CD14-positive monocyte (primary cell): ENCODE results near the gene NFXL1. TPM values are rescaled to one million over a fixed set of nuclear protein-coding genes. Genes with fewer than 3 reads are reported as not detected.

Experiments used
- DNase-seq, 3 donors: peaks; one replicate each; pipeline ENCODE4 v3.0.0-alpha.2; 2011 to 2022
- H2AFZ ChIP-seq: 2 replicates; pipeline ENCODE4 v1.6.0; 2012; ENCODE audit warnings: mild to moderate bottlenecking, low read depth, low read length, inconsistent platforms; ENCODE audit not compliant: insufficient read depth, poor library complexity, severe bottlenecking
- H3K27ac ChIP-seq, 2 donors: 1 replicate in 1 of 2; 2 replicates in 1 of 2; pipeline ENCODE4 v1.5.1; 2012 to 2013; ENCODE audit warnings: low read length in 2 of 2, control low read depth in 1 of 2, inconsistent platforms in 1 of 2, low read depth in 1 of 2, mild to moderate bottlenecking in 1 of 2
- H3K27me3 ChIP-seq, 2 donors: one replicate each; pipeline versions ENCODE4 v1.6.0 to v1.6.1; 2011 to 2013; ENCODE audit warnings: low read length in 2 of 2; ENCODE audit not compliant: control insufficient read depth in 2 of 2, insufficient read depth in 2 of 2
- H3K36me3 ChIP-seq, 2 donors: replicated peaks in 1 of 2; 1 replicate in 1 of 2; 2 replicates in 1 of 2; pipeline versions ENCODE4 v1.5.1 to v1.6.1; 2012 to 2013; ENCODE audit warnings: low read length in 2 of 2, control low read depth in 1 of 2, inconsistent platforms in 1 of 2, mild to moderate bottlenecking in 1 of 2; ENCODE audit not compliant: insufficient read depth in 2 of 2, control insufficient read depth in 1 of 2
- H3K4me1 ChIP-seq, 2 donors: 1 replicate in 1 of 2; 2 replicates in 1 of 2; pipeline versions ENCODE4 v1.5.1 to v1.6.1; 2012 to 2013; ENCODE audit warnings: low read length in 2 of 2, control low read depth in 1 of 2, inconsistent platforms in 1 of 2, mild to moderate bottlenecking in 1 of 2, moderate library complexity in 1 of 2; ENCODE audit not compliant: insufficient read depth in 2 of 2, control insufficient read depth in 1 of 2
- H3K4me2 ChIP-seq: replicated peaks from 2 replicates; pipeline ENCODE3; 2012; ENCODE audit warnings: low read length, moderate library complexity, mild to moderate bottlenecking; ENCODE audit not compliant: poor library complexity, severe bottlenecking; ENCODE audit errors: extremely low read depth
- H3K4me3 ChIP-seq, 3 experiments: fragments of 200-600 bp in 1 of 3; sonication (generic) in 1 of 3; replicated peaks in 1 of 3; 1 replicate in 2 of 3; 2 replicates in 1 of 3; pipeline ENCODE4 v1.5.1; 2011 to 2013; ENCODE audit warnings: low read length in 3 of 3, mild to moderate bottlenecking in 3 of 3, control low read depth in 2 of 3, low read depth in 2 of 3, inconsistent platforms in 1 of 3, moderate library complexity in 1 of 3
- H3K79me2 ChIP-seq: 2 replicates; pipeline ENCODE4 v1.6.0; 2012; ENCODE audit warnings: mild to moderate bottlenecking, control low read depth, inconsistent platforms, low read length, moderate library complexity; ENCODE audit not compliant: insufficient read depth
- H3K9ac ChIP-seq: 2 replicates; pipeline ENCODE4 v1.6.0; 2017; ENCODE audit warnings: low read length, mild to moderate bottlenecking; ENCODE audit not compliant: insufficient read depth, poor library complexity, severe bottlenecking
- H3K9me3 ChIP-seq, 2 donors: replicated peaks in 1 of 2; 1 replicate in 1 of 2; 2 replicates in 1 of 2; pipeline versions ENCODE4 v1.5.1 to v1.6.1; 2012 to 2013; ENCODE audit warnings: low read length in 2 of 2, control low read depth in 1 of 2; ENCODE audit not compliant: control insufficient read depth in 1 of 2, insufficient read depth in 1 of 2
- H4K20me1 ChIP-seq: 2 replicates; pipeline ENCODE4 v1.6.0; 2012; ENCODE audit warnings: mild to moderate bottlenecking, low read length, control low read depth, moderate library complexity; ENCODE audit not compliant: insufficient read depth
- H3K27ac Mint-ChIP-seq, 7 donors: one replicate each; pipeline ENCODE4 v1.8.0; 2020; ENCODE audit warnings: mild to moderate bottlenecking in 7 of 7, mixed read lengths in 7 of 7, moderate library complexity in 6 of 7, inconsistent platforms in 2 of 7
- H3K27me3 Mint-ChIP-seq, 3 donors: one replicate each; pipeline ENCODE4 v1.8.0; 2021 to 2022; ENCODE audit warnings: low read depth in 3 of 3, mild to moderate bottlenecking in 3 of 3, mixed read lengths in 3 of 3, moderate library complexity in 3 of 3, inconsistent platforms in 1 of 3
- H3K36me3 Mint-ChIP-seq, 2 donors: one replicate each; pipeline ENCODE4 v1.8.0; 2020; ENCODE audit warnings: mixed read lengths in 2 of 2, inconsistent platforms in 1 of 2, mild to moderate bottlenecking in 1 of 2
- H3K4me1 Mint-ChIP-seq: one replicate; pipeline ENCODE4 v1.8.0; 2020; ENCODE audit warnings: mild to moderate bottlenecking, mixed read lengths
- H3K4me3 Mint-ChIP-seq, 2 donors: one replicate each; pipeline ENCODE4 v1.8.0; 2020; ENCODE audit warnings: mild to moderate bottlenecking in 2 of 2, mixed read lengths in 2 of 2, moderate library complexity in 1 of 2
- H3K9me3 Mint-ChIP-seq, 7 donors: one replicate each; pipeline ENCODE4 v1.8.0; 2020 to 2022; ENCODE audit warnings: mixed read lengths in 7 of 7, mild to moderate bottlenecking in 6 of 7, moderate library complexity in 6 of 7, inconsistent platforms in 2 of 7
- WGBS: methylation state at CpG from one replicate; pipeline ENCODE4 v1.1.5; 2013; ENCODE audit warnings: missing lambda C conversion rate; ENCODE audit not compliant: insufficient coverage; 5-methylcytosine and 5-hydroxymethylcytosine counted together
- intact Hi-C, 2 donors: fragments of 100-400 bp; cut with micrococcal nuclease; formaldehyde crosslinking; loops; one replicate each; pipeline versions ENCODE4 v1.15.0 to v1.15.1; 2023
- polyA plus RNA-seq, 3 donors: library from polyadenylated mRNA; depleted of rRNA in 1 of 3; unstranded in 2 of 3; stranded (reverse) in 1 of 3; fragments of 300-500 nt in 2 of 3; fragments of >200 nt in 1 of 3; fragmentation: Illumina TruSeq in 2 of 3; gene quantifications; 1 replicate in 2 of 3; 2 replicates in 1 of 3; pipeline ENCODE4 v1.2.3, GENCODE V29; 2012 to 2021
- TF ChIP-seq, protein P1 (sequence below): fragments of 200-600 bp; IDR thresholded peaks from one replicate; pipeline ENCODE4 v1.8.0; 2022; ENCODE audit warnings: antibody characterized with exemption, mild to moderate bottlenecking

Gene NFXL1
- polyA plus RNA-seq, 3 donors, result 3.6 to 26.2 (median 10.6) TPM

DNA sequence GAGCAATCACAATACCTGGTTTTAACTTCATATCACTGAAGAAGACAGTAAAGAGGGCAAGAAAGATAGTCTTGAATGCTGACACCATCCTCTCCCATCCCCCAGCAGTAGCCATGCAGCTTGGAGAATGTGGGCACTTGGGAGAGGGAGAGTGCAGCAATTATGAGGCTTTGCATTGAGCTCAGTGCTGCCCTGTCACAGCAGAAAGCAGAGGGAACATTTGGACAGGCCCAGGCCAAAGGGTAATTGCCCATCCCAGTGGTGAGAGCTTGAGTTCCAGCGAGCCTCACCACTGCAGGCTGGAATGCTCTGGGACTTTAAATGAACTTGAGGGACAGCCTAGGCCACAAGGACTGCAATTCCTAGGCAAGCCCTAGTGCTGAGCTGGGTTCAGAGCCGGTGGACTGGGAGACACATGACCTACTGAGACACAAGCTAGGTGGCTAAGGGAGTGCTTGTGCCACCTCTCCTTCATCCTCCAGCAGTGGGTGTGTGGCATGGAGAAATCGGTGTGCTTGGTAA is 112.8 kb downstream of the NFXL1 start:
- Histone ChIP-seq H3K27ac (no peak overlapping the region), H3K27me3 (no peaks in the 10 kb centered on the region), H4K20me1 (no peaks in the 10 kb centered on the region), H3K4me3 (no peak overlapping the region), H2AFZ (no peak overlapping the region), H3K36me3 (no peaks in the 10 kb centered on the region), H3K4me2 (no peak overlapping the region), H3K79me2 (no peaks in the 10 kb centered on the region), H3K4me1 (no peaks in the 10 kb centered on the region), H3K9me3 (no peaks in the 10 kb centered on the region), H3K9ac (no peak overlapping the region)
- Mint-ChIP-seq H3K9me3 (peaks cover 0 to 3% (median 0%) of the 10 kb centered on the region in 7 donors), H3K4me1 (no peaks in the 10 kb centered on the region), H3K27ac (no peak overlapping the region), H3K4me3 (no peak overlapping the region), H3K36me3 (no peaks in the 10 kb centered on the region), H3K27me3 (peaks cover 0 to 3% (median 0%) of the 10 kb centered on the region in 3 donors)
- TF ChIP-seq, protein P1, sequence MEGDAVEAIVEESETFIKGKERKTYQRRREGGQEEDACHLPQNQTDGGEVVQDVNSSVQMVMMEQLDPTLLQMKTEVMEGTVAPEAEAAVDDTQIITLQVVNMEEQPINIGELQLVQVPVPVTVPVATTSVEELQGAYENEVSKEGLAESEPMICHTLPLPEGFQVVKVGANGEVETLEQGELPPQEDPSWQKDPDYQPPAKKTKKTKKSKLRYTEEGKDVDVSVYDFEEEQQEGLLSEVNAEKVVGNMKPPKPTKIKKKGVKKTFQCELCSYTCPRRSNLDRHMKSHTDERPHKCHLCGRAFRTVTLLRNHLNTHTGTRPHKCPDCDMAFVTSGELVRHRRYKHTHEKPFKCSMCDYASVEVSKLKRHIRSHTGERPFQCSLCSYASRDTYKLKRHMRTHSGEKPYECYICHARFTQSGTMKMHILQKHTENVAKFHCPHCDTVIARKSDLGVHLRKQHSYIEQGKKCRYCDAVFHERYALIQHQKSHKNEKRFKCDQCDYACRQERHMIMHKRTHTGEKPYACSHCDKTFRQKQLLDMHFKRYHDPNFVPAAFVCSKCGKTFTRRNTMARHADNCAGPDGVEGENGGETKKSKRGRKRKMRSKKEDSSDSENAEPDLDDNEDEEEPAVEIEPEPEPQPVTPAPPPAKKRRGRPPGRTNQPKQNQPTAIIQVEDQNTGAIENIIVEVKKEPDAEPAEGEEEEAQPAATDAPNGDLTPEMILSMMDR, result no peak
- no peak for DNase-seq
- WGBS, result 100% methylated on average over 1 of the region's 3 CpGs
- intact Hi-C loops, result no loop called here

DNA sequence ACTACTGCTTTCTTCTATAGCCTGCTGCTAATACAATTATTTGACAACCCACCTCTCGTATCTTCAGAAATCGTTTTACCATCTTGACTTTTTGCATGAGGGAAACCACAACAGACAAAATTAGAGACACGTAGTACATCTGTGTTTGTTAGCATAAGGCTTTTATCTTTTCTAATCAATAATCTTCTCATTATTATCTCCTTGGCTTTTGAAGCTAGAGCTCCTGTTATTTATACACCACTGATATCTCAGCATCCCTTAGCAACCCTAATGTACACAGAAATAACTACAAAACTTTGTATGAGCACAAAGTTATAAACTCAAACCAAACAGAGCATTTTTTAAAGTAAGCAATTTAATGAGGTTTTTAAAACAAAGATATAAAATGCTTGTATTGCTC is 116.2 kb downstream of the NFXL1 start:
- H3K36me3 Mint-ChIP-seq, result no peaks in the 10 kb centered on the region
- Histone ChIP-seq H3K4me3 (no peak overlapping the region), H3K36me3 (no peaks in the 10 kb centered on the region), H3K9me3 (no peaks in the 10 kb centered on the region), H3K4me1 (no peaks in the 10 kb centered on the region), H3K79me2 (no peaks in the 10 kb centered on the region), H3K9ac (no peak overlapping the region), H3K27ac (no peak overlapping the region), H2AFZ (no peak overlapping the region), H3K27me3 (no peaks in the 10 kb centered on the region), H4K20me1 (no peaks in the 10 kb centered on the region), H3K4me2 (no peak overlapping the region)
- intact Hi-C loops, result no loop called here
- no peak overlapping the region for H3K27ac Mint-ChIP-seq
- TF ChIP-seq, protein P1, result no peak
- H3K27me3 Mint-ChIP-seq, result peaks cover 0 to 10% (median 3%) of the 10 kb centered on the region in 3 donors
- no peak overlapping the region for H3K4me3 Mint-ChIP-seq
- WGBS, result 100% methylated on average over 1 of the region's 3 CpGs
- peaks cover 0 to 3% (median 0%) of the 10 kb centered on the region in 7 donors for H3K9me3 Mint-ChIP-seq
- H3K4me1 Mint-ChIP-seq, result no peaks in the 10 kb centered on the region
- no peak for DNase-seq

Other genes starting within 250 kb of the NFXL1 start
- gene CORIN, start 76.5 kb downstream of the NFXL1 start, polyA plus RNA-seq, result under 1 TPM in 1 of 3 donors, not detected in 2; 0.01 TPM
- not detected for gene CNGA1, start 102.1 kb upstream of the NFXL1 start, polyA plus RNA-seq
- under 1 TPM in 2 of 3 donors, not detected in 1; 0.13 to 0.22 TPM for gene NIPAL1, start 102.2 kb upstream of the NFXL1 start, polyA plus RNA-seq
- gene TXK, start 219.7 kb upstream of the NFXL1 start, polyA plus RNA-seq, result under 1 TPM; 0.13 to 0.93 (median 0.54) TPM